RWPE2 (cell line): ENCODE data around the gene SMIM10L1.

ENCODE experiments used
- ATAC-seq: fragments of 200-7000 bp; cut with Tn5 transposase; 3 replicates; pipeline ENCODE4 v1.9.1; 2021; ENCODE audit warnings: low read depth
- DNase-seq: peaks from one replicate; pipeline ENCODE4 v3.0.0-alpha.2; 2020; ENCODE audit warnings: low spot score
- H3K27ac ChIP-seq: fragments of 450-650 bp; 2 replicates; pipeline ENCODE4 v1.5.1; 2017; ENCODE audit warnings: mild to moderate bottlenecking; ENCODE audit not compliant: poor library complexity, severe bottlenecking
- H3K27me3 ChIP-seq: fragments of 250-450 bp; sonication (Bioruptor Pico); 2 replicates; pipeline ENCODE4 v1.5.1; 2021; ENCODE audit warnings: mild to moderate bottlenecking, moderate library complexity; ENCODE audit not compliant: insufficient read depth, poor library complexity, severe bottlenecking
- H3K36me3 ChIP-seq: fragments of 250-450 bp; sonication (Bioruptor Pico); 2 replicates; pipeline ENCODE4 v1.5.1; 2020; ENCODE audit warnings: low read depth, mild to moderate bottlenecking, moderate library complexity
- H3K4me1 ChIP-seq: fragments of 250-450 bp; sonication (Bioruptor Pico); 2 replicates; pipeline ENCODE4 v1.5.1; 2021; ENCODE audit warnings: mild to moderate bottlenecking, moderate library complexity; ENCODE audit not compliant: insufficient read depth, poor library complexity, severe bottlenecking
- H3K4me3 ChIP-seq: fragments of 250-450 bp; sonication (Bioruptor Pico); 2 replicates; pipeline ENCODE4 v1.5.1; 2021; ENCODE audit warnings: mild to moderate bottlenecking, moderate library complexity; ENCODE audit not compliant: severe bottlenecking
- H3K9me3 ChIP-seq: fragments of 250-450 bp; sonication (Bioruptor Pico); 2 replicates; pipeline ENCODE4 v1.5.1; 2021; ENCODE audit warnings: mild to moderate bottlenecking, moderate library complexity; ENCODE audit not compliant: severe bottlenecking
- CTCF ChIP-seq: fragments of 450-650 bp; IDR thresholded peaks from one replicate; pipeline ENCODE4 v1.5.1; 2017; ENCODE audit warnings: mild to moderate bottlenecking, moderate library complexity; ENCODE audit not compliant: poor library complexity, severe bottlenecking

SMIM10L1 gene

GRCh38 chr12:11171145-11171968, at the start of gene SMIM10L1:
Gene SMIM10L1 (plus strand): TSS chr12:11171194. CDS start chr12:11171357, 163 bp downstream.
- H3K4me1 ChIP-seq, result no peaks in the 10 kb centered on the region
- ATAC-seq (peak; percentile 97), DNase-seq (peak; percentile 82)
- H3K4me3 ChIP-seq, result peak within 1 kb of the TSS; percentile 78
- H3K27ac ChIP-seq, result peak within 1 kb of the TSS; percentile 86
- peaks cover 6% of the 10 kb centered on the region for H3K36me3 ChIP-seq
- TF ChIP-seq CTCF, result no peak
- no peaks in the 10 kb centered on the region for H3K27me3 ChIP-seq
- H3K9me3 ChIP-seq, result no peaks in the 10 kb centered on the region

- Histone ChIP-seq H3K27ac (no peak overlapping the region), H3K4me3 (no peak overlapping the region), H3K27me3 (no peaks in the 10 kb centered on the region), H3K4me1 (no peaks in the 10 kb centered on the region), H3K9me3 (no peaks in the 10 kb centered on the region), H3K36me3 (no peaks in the 10 kb centered on the region)
- TF ChIP-seq CTCF, result no peak
- ATAC-seq (no peak), DNase-seq (no peak)
These were observed 40.6 kb upstream of the SMIM10L1 start for GRCh38 chr12:11130382-11130781.

- Histone ChIP-seq H3K27me3 (no peaks in the 10 kb centered on the region), H3K4me3 (no peak overlapping the region), H3K27ac (no peak overlapping the region), H3K4me1 (no peaks in the 10 kb centered on the region), H3K9me3 (no peaks in the 10 kb centered on the region), H3K36me3 (no peaks in the 10 kb centered on the region)
- DNase-seq (no peak), ATAC-seq (no peak)
- TF ChIP-seq CTCF, result no peak
These were observed 40.0 kb upstream of the SMIM10L1 start for GRCh38 chr12:11130999-11131398.

- H3K27ac ChIP-seq, result no peak overlapping the region
- H3K27me3 ChIP-seq, result no peaks in the 10 kb centered on the region
- ATAC-seq (no peak), DNase-seq (no peak)
- H3K9me3 ChIP-seq, result no peaks in the 10 kb centered on the region
- no peak overlapping the region for H3K4me3 ChIP-seq
- H3K36me3 ChIP-seq, result no peaks in the 10 kb centered on the region
- no peaks in the 10 kb centered on the region for H3K4me1 ChIP-seq
- no peak for TF ChIP-seq CTCF
These were observed 37.8 kb upstream of the SMIM10L1 start for GRCh38 chr12:11133162-11133561.

GRCh38 chr12:11133816-11134215, 37.2 kb upstream of the SMIM10L1 start:
- no peaks in the 10 kb centered on the region for H3K27me3 ChIP-seq
- no peaks in the 10 kb centered on the region for H3K4me1 ChIP-seq
- H3K9me3 ChIP-seq, result no peaks in the 10 kb centered on the region
- no peak overlapping the region for H3K4me3 ChIP-seq
- ATAC-seq, result no peak
- no peak overlapping the region for H3K27ac ChIP-seq
- DNase-seq, result no peak
- TF ChIP-seq CTCF, result no peak
- H3K36me3 ChIP-seq, result no peaks in the 10 kb centered on the region
